Calu3 (cell line): ENCODE results near the gene ENHO. TPM values are rescaled to one million over a fixed set of nuclear protein-coding genes. Genes with fewer than 3 reads are reported as not detected.

Source experiments
- BruUV-seq: library from RNA; stranded (reverse); fragments of 400-500 nt; replicated peaks from 2 replicates; lab custom pipeline; 2021; lab: Mats Ljungman, UMichigan
- CTCF ChIA-PET: fragments of 300-600 bp; sonication (Branson Sonifier 250); formaldehyde crosslinking; loops from one replicate; lab custom pipeline; 2022; ENCODE audit warnings: antibody characterized with exemption; lab: Charles Lee
- DNase-seq: peaks from one replicate; pipeline ENCODE4 v3.0.0; 2022
- H3K27ac Mint-ChIP-seq: one replicate; pipeline ENCODE4 v1.8.0; 2022; ENCODE audit warnings: mixed read lengths; ENCODE audit not compliant: unreplicated experiment
- H3K27me3 Mint-ChIP-seq: one replicate; pipeline ENCODE4 v1.8.0; 2022; ENCODE audit warnings: mixed read lengths; ENCODE audit not compliant: unreplicated experiment
- H3K36me3 Mint-ChIP-seq: one replicate; pipeline ENCODE4 v1.8.0; 2022; ENCODE audit warnings: mild to moderate bottlenecking, moderate library complexity, mixed read lengths; ENCODE audit not compliant: insufficient read depth, unreplicated experiment
- H3K4me1 Mint-ChIP-seq: one replicate; pipeline ENCODE4 v1.8.0; 2022; ENCODE audit warnings: mild to moderate bottlenecking, low read depth, mixed read lengths; ENCODE audit not compliant: unreplicated experiment
- H3K4me3 Mint-ChIP-seq: one replicate; pipeline ENCODE4 v1.8.0; 2022; ENCODE audit warnings: mild to moderate bottlenecking, low read depth, moderate library complexity, mixed read lengths; ENCODE audit not compliant: unreplicated experiment
- H3K9me3 Mint-ChIP-seq: one replicate; pipeline ENCODE4 v1.8.0; 2022; ENCODE audit warnings: low read depth, mixed read lengths; ENCODE audit not compliant: unreplicated experiment
- CTCF ChIP-seq: fragments of 200-600 bp; IDR thresholded peaks from one replicate; pipeline ENCODE4 v1.8.0; 2022; ENCODE audit warnings: antibody characterized with exemption; ENCODE audit not compliant: unreplicated experiment
- intact Hi-C: fragments of 100-400 bp; cut with micrococcal nuclease; formaldehyde crosslinking; loops from one replicate; pipeline ENCODE4 v1.10.0; 2022; ENCODE audit not compliant: unreplicated experiment
- total RNA-seq: library from RNA; stranded (reverse); gene quantifications from 2 replicates; pipeline ENCODE4 v1.2.3, GENCODE V29; 2022

Gene ENHO
- total RNA-seq, 1 experiment from 2014 or later: not detected

- H3K27me3 Mint-ChIP-seq: peaks cover 86% of the 10 kb centered on the region
- BruUV-seq: no TSS peak
- TF ChIP-seq CTCF: no peak
- H3K9me3 Mint-ChIP-seq: no peaks in the 10 kb centered on the region
- H3K4me1 Mint-ChIP-seq: peaks cover 9% of the 10 kb centered on the region
- no peak overlapping the region for H3K4me3 Mint-ChIP-seq
- intact Hi-C loops: no loop called here
- CTCF ChIA-PET: interaction anchor here (0.7 to 0.9 kb wide), 2 partner anchors 20 to 73 kb away, joined by 3 read pairs; no protein-coding TSS in a partner anchor
- no peaks in the 10 kb centered on the region for H3K36me3 Mint-ChIP-seq
- H3K27ac Mint-ChIP-seq: no peak overlapping the region
- DNase-seq: no peak
These were observed 3.9 kb downstream of the ENHO start for GRCh38 chr9:34518896-34519295.

GRCh38 chr9:34518110-34518616 lies 4.6 kb downstream of the ENHO start:
- Mint-ChIP-seq H3K4me3 (no peak overlapping the region), H3K27ac (no peak overlapping the region), H3K27me3 (peaks cover 83% of the 10 kb centered on the region), H3K9me3 (no peaks in the 10 kb centered on the region), H3K36me3 (no peaks in the 10 kb centered on the region), H3K4me1 (peaks cover 9% of the 10 kb centered on the region)
- DNase-seq: no peak
- BruUV-seq: no TSS peak
- no peak for TF ChIP-seq CTCF
- CTCF ChIA-PET: no interaction called here
- intact Hi-C loops: no loop called here

GRCh38 chr9:34517185-34517584 lies 5.6 kb downstream of the ENHO start:
- Mint-ChIP-seq H3K27ac (no peak overlapping the region), H3K36me3 (no peaks in the 10 kb centered on the region), H3K9me3 (no peaks in the 10 kb centered on the region), H3K4me3 (no peak overlapping the region), H3K4me1 (peaks cover 2% of the 10 kb centered on the region), H3K27me3 (peaks cover 75% of the 10 kb centered on the region)
- CTCF ChIA-PET: no interaction called here
- no peak for DNase-seq
- intact Hi-C loops: no loop called here
- no TSS peak for BruUV-seq
- TF ChIP-seq CTCF: no peak

- CTCF ChIA-PET: no interaction called here
- Mint-ChIP-seq H3K27ac (no peak overlapping the region), H3K27me3 (peaks cover 75% of the 10 kb centered on the region), H3K4me3 (no peak overlapping the region), H3K4me1 (no peaks in the 10 kb centered on the region), H3K36me3 (no peaks in the 10 kb centered on the region), H3K9me3 (no peaks in the 10 kb centered on the region)
- no peak for DNase-seq
- intact Hi-C loops: no loop called here
- no TSS peak for BruUV-seq
- no peak for TF ChIP-seq CTCF
These were observed 6.8 kb downstream of the ENHO start for GRCh38 chr9:34515959-34516358.
